ENCODE measurements around the gene FEM1B.

The FEM1B gene

GRCh38 chr15:68302729-68303128 lies 25.2 kb downstream of the FEM1B start:
- Histone ChIP-seq H3K36me3 (ENCODE audit: insufficient read depth, low read length) (no peaks in the 10 kb centered on the region), H3K9ac (ENCODE audit: low read depth, low read length) (no peak overlapping the region), H3K4me1 (ENCODE audit: insufficient read depth, low read length) (peaks cover 8% of the 10 kb centered on the region; the same call in 1 of the 2 replicates), H3K9me3 (ENCODE audit: control insufficient read depth, insufficient read depth, low read length) (no peaks in the 10 kb centered on the region)

GRCh38 chr15:68303134-68303533 lies 25.6 kb downstream of the FEM1B start:
- Histone ChIP-seq H3K36me3 (ENCODE audit: insufficient read depth, low read length) (no peaks in the 10 kb centered on the region), H3K9me3 (ENCODE audit: control insufficient read depth, insufficient read depth, low read length) (no peaks in the 10 kb centered on the region), H3K4me1 (ENCODE audit: insufficient read depth, low read length) (peaks cover 8% of the 10 kb centered on the region; the same call in 1 of the 2 replicates), H3K9ac (ENCODE audit: low read depth, low read length) (no peak overlapping the region)

DNA sequence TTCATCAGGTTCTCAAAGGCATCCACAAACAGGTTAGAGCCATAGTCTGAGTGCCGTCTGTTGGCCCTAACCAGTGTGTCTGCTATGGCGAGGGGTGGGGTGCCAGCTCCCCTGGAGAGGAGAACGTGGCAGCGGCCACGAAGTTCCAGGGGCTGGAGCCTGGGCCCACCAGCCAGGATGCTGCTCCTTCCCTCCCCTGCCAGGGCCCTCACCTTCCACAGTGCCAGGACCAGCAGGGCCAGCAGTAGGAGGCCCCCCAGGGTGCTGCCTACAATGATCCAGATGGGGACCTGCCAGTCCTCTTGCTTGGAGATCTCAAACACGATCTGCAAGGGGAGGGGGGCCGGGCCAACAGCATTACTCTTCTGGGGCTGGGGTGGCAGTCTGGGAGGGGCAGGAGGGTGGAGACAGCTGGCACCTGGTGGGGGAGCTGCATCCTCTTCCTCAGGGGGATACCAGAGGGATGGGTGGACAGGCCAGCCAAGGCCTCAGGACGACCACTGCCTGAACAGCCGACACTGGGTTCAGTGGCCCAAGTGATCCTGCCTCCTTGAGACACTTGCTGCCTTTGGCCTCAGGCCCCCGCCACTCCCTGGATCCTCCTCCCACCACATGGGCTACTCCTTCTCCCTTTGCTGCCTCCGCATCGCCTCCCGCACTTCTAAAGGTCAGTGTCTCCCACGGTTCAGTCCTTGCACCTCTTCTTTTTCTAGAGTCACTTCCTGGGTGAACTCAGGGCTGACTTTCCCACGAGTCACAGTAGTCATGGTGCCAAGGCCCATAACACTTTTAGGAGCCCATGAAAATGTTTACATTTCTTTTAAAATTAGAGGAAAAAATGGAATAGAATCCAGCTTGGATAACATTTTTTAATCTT lies 26.3 kb downstream of the FEM1B start:
- Histone ChIP-seq H3K9ac (ENCODE audit: low read depth, low read length) (no peak overlapping the region), H3K36me3 (ENCODE audit: insufficient read depth, low read length) (no peaks in the 10 kb centered on the region), H3K4me1 (ENCODE audit: insufficient read depth, low read length) (peaks cover 8% of the 10 kb centered on the region; the same call in 1 of the 2 replicates), H3K9me3 (ENCODE audit: control insufficient read depth, insufficient read depth, low read length) (no peaks in the 10 kb centered on the region)

GRCh38 chr15:68304589-68305337 lies 27.2 kb downstream of the FEM1B start:
- no peaks in the 10 kb centered on the region for H3K9me3 ChIP-seq (ENCODE audit: control insufficient read depth, insufficient read depth, low read length)
- H3K9ac ChIP-seq (ENCODE audit: low read depth, low read length), result no peak overlapping the region
- H3K36me3 ChIP-seq (ENCODE audit: insufficient read depth, low read length), result no peaks in the 10 kb centered on the region
- H3K4me1 ChIP-seq (ENCODE audit: insufficient read depth, low read length), result peaks cover 8% of the 10 kb centered on the region; the same call in 1 of the 2 replicates

- Histone ChIP-seq H3K9me3 (ENCODE audit: control insufficient read depth, insufficient read depth, low read length) (no peaks in the 10 kb centered on the region), H3K36me3 (ENCODE audit: insufficient read depth, low read length) (no peaks in the 10 kb centered on the region), H3K4me1 (ENCODE audit: insufficient read depth, low read length) (peaks cover 10% of the 10 kb centered on the region), H3K9ac (ENCODE audit: low read depth, low read length) (no peak overlapping the region)
Observed at GRCh38 chr15:68305420-68305871, 27.9 kb downstream of the FEM1B start.

DNA sequence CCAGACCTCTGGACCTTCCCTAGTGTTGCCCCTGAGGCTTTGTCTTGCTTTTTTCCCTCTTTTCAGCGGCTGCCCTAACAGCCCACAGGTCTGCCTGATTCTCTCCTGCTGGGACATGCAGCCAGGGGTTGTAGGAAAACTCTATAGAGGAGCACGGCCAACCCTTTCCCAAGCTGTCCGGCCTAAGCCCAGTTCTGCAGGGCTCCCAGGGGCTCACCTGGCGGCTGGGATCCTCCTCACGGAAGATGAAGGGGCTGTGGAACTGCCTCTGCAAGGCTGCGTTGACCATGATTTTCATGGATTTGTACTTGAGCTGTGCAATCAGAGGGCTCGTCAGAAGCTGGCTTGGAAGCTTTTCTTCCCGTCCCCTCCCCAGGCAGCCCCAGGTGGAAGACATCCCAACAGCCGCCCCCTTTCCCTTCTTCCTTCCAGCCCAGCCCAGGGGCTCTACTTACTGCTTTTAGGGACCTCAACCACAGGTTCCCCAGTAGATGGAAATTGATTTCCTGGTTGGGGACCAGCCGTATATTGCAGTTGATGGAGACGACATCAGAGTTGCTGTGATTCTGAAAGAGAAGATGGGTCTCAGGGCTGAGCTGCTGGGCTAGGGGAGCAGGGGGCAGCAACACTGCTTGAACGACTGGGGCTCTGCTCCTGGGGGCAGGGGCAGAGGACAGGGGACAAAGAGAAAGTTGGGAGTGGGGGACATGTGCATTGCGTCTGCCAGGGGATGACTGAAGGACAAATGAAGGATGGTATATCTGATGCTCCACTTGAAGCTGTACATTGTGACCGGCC lies 29.8 kb downstream of the FEM1B start:
- no peak overlapping the region for H3K9ac ChIP-seq (ENCODE audit: low read depth, low read length)
- H3K9me3 ChIP-seq (ENCODE audit: control insufficient read depth, insufficient read depth, low read length), result no peaks in the 10 kb centered on the region
- H3K4me1 ChIP-seq (ENCODE audit: insufficient read depth, low read length), result peaks cover 12% of the 10 kb centered on the region
- H3K36me3 ChIP-seq (ENCODE audit: insufficient read depth, low read length), result no peaks in the 10 kb centered on the region

DNA sequence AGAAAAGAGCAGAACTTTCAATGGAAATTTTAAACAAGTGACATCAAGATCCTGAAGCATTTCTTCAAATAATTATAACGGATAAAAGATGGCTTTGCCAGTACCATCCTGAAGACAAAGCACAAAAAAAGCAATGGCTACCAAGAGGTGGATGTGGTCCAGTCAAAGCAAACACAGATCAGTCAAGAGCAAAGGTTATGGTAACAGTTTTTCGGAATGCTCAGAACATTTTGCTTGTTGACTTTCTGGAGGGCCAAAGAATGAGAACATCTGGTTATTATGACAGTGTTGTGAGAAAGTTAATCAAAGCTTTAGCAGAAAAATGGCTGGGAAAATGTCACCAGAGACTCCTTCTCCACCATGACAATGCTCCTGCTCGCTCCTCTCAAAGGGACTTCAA lies 31.5 kb downstream of the FEM1B start:
- Histone ChIP-seq H3K36me3 (ENCODE audit: insufficient read depth, low read length) (no peaks in the 10 kb centered on the region), H3K9ac (ENCODE audit: low read depth, low read length) (no peak overlapping the region), H3K9me3 (ENCODE audit: control insufficient read depth, insufficient read depth, low read length) (no peaks in the 10 kb centered on the region), H3K4me1 (ENCODE audit: insufficient read depth, low read length) (peaks cover 12% of the 10 kb centered on the region)

DNA sequence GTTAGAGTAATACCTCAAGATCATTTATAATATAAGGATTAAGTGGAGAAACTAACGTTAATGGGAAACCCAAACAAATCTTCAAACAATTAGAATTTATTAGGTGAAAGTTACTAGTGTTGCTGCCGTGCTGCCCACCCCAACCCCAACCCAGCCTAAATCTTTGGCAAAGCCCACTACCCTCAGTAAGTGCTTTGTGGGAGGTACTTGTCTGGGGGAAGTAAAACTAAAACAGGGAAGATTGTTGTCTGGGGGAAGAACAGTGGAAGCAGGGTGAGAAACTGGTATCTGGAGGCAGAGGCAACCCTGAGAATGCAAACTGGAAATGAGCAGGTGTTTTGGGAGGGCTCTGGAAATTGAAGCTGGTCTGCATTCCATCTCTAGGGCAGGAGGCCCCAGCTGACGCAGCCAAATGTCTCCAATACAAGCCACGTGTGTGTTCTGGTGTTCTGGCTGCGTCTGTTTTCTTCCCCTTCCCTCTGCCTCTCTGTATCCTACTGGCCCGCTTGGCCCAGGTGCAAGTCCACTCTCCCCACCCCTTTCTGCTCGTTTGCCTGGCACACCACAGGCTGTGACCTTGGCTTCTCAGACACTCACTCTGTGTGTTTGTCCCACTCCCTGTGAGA lies 32.7 kb downstream of the FEM1B start:
- peaks cover 7% of the 10 kb centered on the region for H3K4me1 ChIP-seq (ENCODE audit: insufficient read depth, low read length)
- H3K36me3 ChIP-seq (ENCODE audit: insufficient read depth, low read length), result no peaks in the 10 kb centered on the region
- H3K9ac ChIP-seq (ENCODE audit: low read depth, low read length), result no peak overlapping the region
- H3K9me3 ChIP-seq (ENCODE audit: control insufficient read depth, insufficient read depth, low read length), result no peaks in the 10 kb centered on the region

GRCh38 chr15:68310804-68311463 lies 33.4 kb downstream of the FEM1B start:
- Histone ChIP-seq H3K9ac (ENCODE audit: low read depth, low read length) (no peak overlapping the region), H3K36me3 (ENCODE audit: insufficient read depth, low read length) (no peaks in the 10 kb centered on the region), H3K4me1 (ENCODE audit: insufficient read depth, low read length) (peaks cover 6% of the 10 kb centered on the region), H3K9me3 (ENCODE audit: control insufficient read depth, insufficient read depth, low read length) (no peaks in the 10 kb centered on the region)

DNA sequence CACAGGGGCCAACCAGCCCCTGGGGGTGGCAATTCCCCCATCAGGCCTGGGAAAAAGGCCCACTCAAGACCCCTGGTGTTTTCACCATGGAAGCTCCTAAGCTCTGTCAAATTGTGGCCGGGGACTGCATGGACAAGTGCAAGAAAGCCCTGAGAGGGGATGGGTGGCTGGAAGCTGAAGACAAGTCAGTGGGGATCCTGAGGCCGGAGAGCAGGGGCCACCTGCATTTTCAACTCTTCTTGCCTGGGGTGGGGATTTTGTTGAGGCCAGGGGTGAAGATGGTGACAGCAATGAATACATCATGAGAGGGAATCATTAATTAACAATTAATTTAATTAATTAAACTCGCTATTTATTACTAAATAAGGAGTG lies 33.9 kb downstream of the FEM1B start:
- Histone ChIP-seq H3K36me3 (ENCODE audit: insufficient read depth, low read length) (no peaks in the 10 kb centered on the region), H3K9me3 (ENCODE audit: control insufficient read depth, insufficient read depth, low read length) (no peaks in the 10 kb centered on the region)

GRCh38 chr15:68311859-68312557 lies 34.5 kb downstream of the FEM1B start:
- H3K36me3 ChIP-seq (ENCODE audit: insufficient read depth, low read length), result no peaks in the 10 kb centered on the region
- no peaks in the 10 kb centered on the region for H3K9me3 ChIP-seq (ENCODE audit: control insufficient read depth, insufficient read depth, low read length)
- H3K9ac ChIP-seq (ENCODE audit: low read depth, low read length), result no peak overlapping the region
- H3K4me1 ChIP-seq (ENCODE audit: insufficient read depth, low read length), result peaks cover 11% of the 10 kb centered on the region

More for the DNA sequence above, 33.9 kb downstream of the FEM1B start:
- H3K4me1 ChIP-seq (ENCODE audit: insufficient read depth, low read length), result peaks cover 11% of the 10 kb centered on the region
- H3K9ac ChIP-seq (ENCODE audit: low read depth, low read length), result no peak overlapping the region

DNA sequence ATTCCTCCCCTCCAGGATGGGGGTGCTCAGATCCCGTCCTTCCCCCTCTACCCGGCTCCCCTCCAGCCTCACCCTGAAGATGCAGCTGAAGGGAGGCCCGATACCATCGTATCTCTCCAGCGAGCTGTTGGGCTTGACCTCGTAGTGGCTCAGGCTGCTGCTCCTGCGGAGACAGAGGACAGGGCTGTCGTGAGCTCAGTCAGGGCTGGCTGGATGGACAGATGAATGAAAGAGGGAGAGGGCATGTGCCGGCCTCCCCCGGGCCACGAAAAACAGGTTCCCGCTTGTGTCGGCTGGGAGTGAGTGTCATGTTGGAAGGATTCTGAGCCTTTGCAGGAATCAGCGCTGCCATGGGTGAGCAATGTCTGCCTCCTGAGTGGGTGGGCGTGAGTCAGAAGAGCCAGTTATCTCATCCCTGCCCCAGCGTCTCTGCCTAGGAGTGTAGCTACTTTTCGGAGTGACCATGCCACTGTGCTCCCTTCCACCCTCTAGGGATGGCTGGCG lies 35.2 kb downstream of the FEM1B start:
- no peaks in the 10 kb centered on the region for H3K36me3 ChIP-seq (ENCODE audit: insufficient read depth, low read length)
- peaks cover 11% of the 10 kb centered on the region for H3K4me1 ChIP-seq (ENCODE audit: insufficient read depth, low read length)
- H3K9me3 ChIP-seq (ENCODE audit: control insufficient read depth, insufficient read depth, low read length), result no peaks in the 10 kb centered on the region
- H3K9ac ChIP-seq (ENCODE audit: low read depth, low read length), result no peak overlapping the region

Measured in ES-I3 (cell line).